ENCODE data around the gene CRYGN.

Gene CRYGN

GRCh38 chr7:151409667-151410404, 30.1 kb downstream of the CRYGN start, which contains the start of gene WDR86:
Gene WDR86, minus strand, starts transcription at chr7:151410038. Its CDS starts 449 bp downstream, at chr7:151409589.
- H3K27ac ChIP-seq (ENCODE audit: low read depth, low read length): peak within 1 kb of the TSS; percentile 6
- peak within 1 kb of the TSS in 4 of 5 donors; percentile 30 to 78 (median 46) for H3K9ac ChIP-seq (ENCODE audit: low read length in 5 of 5)
- H3K4me1 ChIP-seq (ENCODE audit: control insufficient read depth in 5 of 5, insufficient read depth in 5 of 5, low read length in 5 of 5): peaks cover 0 to 36% (median 25%) of the 10 kb centered on the region in 5 donors
- peak within 1 kb of the TSS; percentile 48 to 71 (median 61) for H3K4me3 ChIP-seq (ENCODE audit: low read depth in 1 of 5, low read length in 5 of 5)
- no peaks in the 10 kb centered on the region for H3K36me3 ChIP-seq (ENCODE audit: control insufficient read depth in 5 of 5, insufficient read depth in 5 of 5, low read length in 5 of 5)
- no peaks in the 10 kb centered on the region for H3K9me3 ChIP-seq (ENCODE audit: control insufficient read depth in 5 of 5, low read length in 5 of 5)
- H3K27me3 ChIP-seq (ENCODE audit: control insufficient read depth in 5 of 5, insufficient read depth in 4 of 5, low read length in 5 of 5): peaks cover 0 to 30% (median 23%) of the 10 kb centered on the region in 5 donors

DNA sequence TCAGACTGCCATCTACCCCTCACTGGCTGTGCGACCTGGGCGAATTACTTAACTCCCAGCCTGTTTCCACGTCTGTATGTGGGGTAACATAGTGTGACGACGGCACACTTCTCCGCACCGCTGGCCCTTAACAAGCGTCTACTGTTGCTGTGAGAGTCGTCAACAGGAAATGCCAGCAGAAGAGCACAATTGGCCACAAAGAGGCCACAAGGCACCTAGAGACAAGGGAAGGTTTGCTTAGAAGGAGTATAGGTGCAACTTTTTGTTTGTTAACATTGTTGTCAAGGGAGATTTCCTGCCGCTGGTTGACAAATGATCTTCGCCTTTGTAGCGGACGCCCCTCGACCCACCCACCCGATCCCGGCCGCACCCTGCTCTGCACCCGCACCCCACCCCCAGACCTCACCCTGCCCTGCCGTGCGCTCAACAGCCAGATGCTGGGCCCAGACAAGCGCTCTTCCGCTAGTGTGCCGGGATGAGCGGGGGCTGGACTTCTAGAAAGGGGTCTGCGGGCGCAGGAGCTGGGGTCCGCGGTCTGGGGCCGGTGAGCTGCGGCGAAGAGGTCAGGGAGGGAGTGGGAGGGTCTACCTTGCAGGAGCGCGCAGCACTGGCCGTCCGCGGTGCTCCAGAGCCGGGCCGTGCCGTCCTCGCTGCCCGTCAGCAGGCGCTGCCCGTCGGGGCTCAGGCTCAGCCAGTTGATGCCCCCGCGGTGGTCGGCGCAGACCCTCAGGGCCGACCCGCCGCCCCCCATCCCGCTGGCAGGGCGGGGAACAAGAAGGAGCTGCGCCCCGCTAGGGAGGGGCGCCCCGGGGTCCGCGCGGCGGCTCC, 30.9 kb downstream of the CRYGN start:
- Histone ChIP-seq H3K36me3 (ENCODE audit: control insufficient read depth in 5 of 5, insufficient read depth in 5 of 5, low read length in 5 of 5) (no peaks in the 10 kb centered on the region), H3K4me3 (ENCODE audit: low read depth in 1 of 5, low read length in 5 of 5) (peak overlapping the region; percentile 48 to 71 (median 61)), H3K27ac (ENCODE audit: low read depth, low read length) (no peak overlapping the region), H3K4me1 (ENCODE audit: control insufficient read depth in 5 of 5, insufficient read depth in 5 of 5, low read length in 5 of 5) (peaks cover 3 to 43% (median 33%) of the 10 kb centered on the region in 5 donors), H3K27me3 (ENCODE audit: control insufficient read depth in 5 of 5, insufficient read depth in 4 of 5, low read length in 5 of 5) (peaks cover 0 to 30% (median 23%) of the 10 kb centered on the region in 5 donors), H3K9me3 (ENCODE audit: control insufficient read depth in 5 of 5, low read length in 5 of 5) (no peaks in the 10 kb centered on the region), H3K9ac (ENCODE audit: low read length in 5 of 5) (peak overlapping the region in 3 of 5 donors; percentile 30 to 78 (median 41))

DNA sequence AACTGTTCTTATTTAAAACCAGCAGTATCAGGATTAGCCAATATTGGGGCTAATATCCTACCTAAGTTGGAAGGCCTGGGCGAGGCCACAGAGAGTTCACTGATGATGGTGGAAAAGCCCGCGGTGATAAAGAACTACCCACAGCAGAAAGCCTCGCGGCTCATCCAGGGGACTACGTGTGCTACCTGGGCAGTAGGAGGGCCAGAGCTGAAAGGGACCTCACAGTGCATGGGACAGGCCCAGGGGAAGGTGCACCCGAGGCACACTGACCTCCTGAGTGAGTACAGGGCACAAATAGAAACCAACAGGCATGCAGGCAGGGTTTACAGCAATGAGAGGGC, 31.5 kb downstream of the CRYGN start:
- Histone ChIP-seq H3K27ac (ENCODE audit: low read depth, low read length) (no peak overlapping the region), H3K36me3 (ENCODE audit: control insufficient read depth in 5 of 5, insufficient read depth in 5 of 5, low read length in 5 of 5) (no peaks in the 10 kb centered on the region), H3K4me3 (ENCODE audit: low read depth in 1 of 5, low read length in 5 of 5) (peak overlapping the region; percentile 1 to 71 (median 61)), H3K4me1 (ENCODE audit: control insufficient read depth in 5 of 5, insufficient read depth in 5 of 5, low read length in 5 of 5) (peaks cover 3 to 49% (median 39%) of the 10 kb centered on the region in 5 donors), H3K27me3 (ENCODE audit: control insufficient read depth in 5 of 5, insufficient read depth in 4 of 5, low read length in 5 of 5) (peaks cover 0 to 30% (median 23%) of the 10 kb centered on the region in 5 donors), H3K9ac (ENCODE audit: low read length in 5 of 5) (peak overlapping the region in 2 of 5 donors; percentile 41 to 78), H3K9me3 (ENCODE audit: control insufficient read depth in 5 of 5, low read length in 5 of 5) (no peaks in the 10 kb centered on the region)

- H3K4me3 ChIP-seq (ENCODE audit: low read depth in 1 of 5, low read length in 5 of 5): no peak overlapping the region
- no peak overlapping the region for H3K9ac ChIP-seq (ENCODE audit: low read length in 5 of 5)
- H3K27ac ChIP-seq (ENCODE audit: low read depth, low read length): no peak overlapping the region
- H3K36me3 ChIP-seq (ENCODE audit: control insufficient read depth in 5 of 5, insufficient read depth in 5 of 5, low read length in 5 of 5): no peaks in the 10 kb centered on the region
- peaks cover 3 to 53% (median 41%) of the 10 kb centered on the region in 5 donors for H3K4me1 ChIP-seq (ENCODE audit: control insufficient read depth in 5 of 5, insufficient read depth in 5 of 5, low read length in 5 of 5)
- no peaks in the 10 kb centered on the region for H3K9me3 ChIP-seq (ENCODE audit: control insufficient read depth in 5 of 5, low read length in 5 of 5)
- H3K27me3 ChIP-seq (ENCODE audit: control insufficient read depth in 5 of 5, insufficient read depth in 4 of 5, low read length in 5 of 5): peaks cover 0 to 30% (median 23%) of the 10 kb centered on the region in 5 donors
These were observed 32.9 kb downstream of the CRYGN start for GRCh38 chr7:151406886-151407583.

DNA sequence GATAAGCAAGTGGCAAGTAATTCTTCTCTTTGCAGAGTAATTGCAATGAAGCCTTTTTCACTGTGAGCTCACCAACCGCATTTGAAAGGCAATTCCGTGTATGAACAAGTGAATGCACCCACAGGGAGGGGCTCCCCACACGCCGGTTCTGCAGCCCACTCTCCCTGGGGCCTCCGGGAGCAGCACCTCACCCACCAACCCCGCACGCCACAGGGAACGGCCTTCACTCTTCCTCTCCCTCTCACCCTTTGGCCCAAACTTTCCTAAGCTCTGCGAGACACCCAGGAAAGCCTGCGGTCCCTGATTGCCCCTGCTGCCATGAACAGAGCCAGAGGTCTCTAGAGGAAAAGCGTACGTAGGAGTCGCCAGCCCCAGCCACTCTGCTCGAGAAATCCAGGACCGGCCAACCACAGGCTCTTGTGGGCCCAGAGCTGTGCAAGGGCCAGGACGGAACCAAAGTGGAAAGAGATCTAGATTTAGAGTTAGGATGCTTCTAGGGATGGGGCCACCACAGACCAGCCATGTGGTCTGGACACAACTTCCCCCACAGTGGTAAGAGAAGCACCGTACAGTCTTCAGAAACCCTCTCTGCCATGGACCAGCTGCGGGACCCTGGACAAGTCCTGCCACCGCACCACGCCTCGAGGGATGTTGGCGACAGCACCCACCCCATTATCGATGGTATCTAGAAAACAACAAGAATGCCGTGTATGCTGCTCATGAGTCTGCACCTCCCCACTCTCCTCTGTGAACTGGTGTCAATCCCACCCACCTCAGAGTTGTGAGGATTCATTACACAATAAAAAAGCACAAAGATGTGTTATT, 33.7 kb downstream of the CRYGN start:
- Histone ChIP-seq H3K27me3 (ENCODE audit: control insufficient read depth in 5 of 5, insufficient read depth in 4 of 5, low read length in 5 of 5) (peaks cover 0 to 27% (median 19%) of the 10 kb centered on the region in 5 donors), H3K9ac (ENCODE audit: low read length in 5 of 5) (no peak overlapping the region), H3K4me1 (ENCODE audit: control insufficient read depth in 5 of 5, insufficient read depth in 5 of 5, low read length in 5 of 5) (peaks cover 3 to 53% (median 41%) of the 10 kb centered on the region in 5 donors), H3K27ac (ENCODE audit: low read depth, low read length) (no peak overlapping the region), H3K9me3 (ENCODE audit: control insufficient read depth in 5 of 5, low read length in 5 of 5) (no peaks in the 10 kb centered on the region), H3K36me3 (ENCODE audit: control insufficient read depth in 5 of 5, insufficient read depth in 5 of 5, low read length in 5 of 5) (no peaks in the 10 kb centered on the region), H3K4me3 (ENCODE audit: low read depth in 1 of 5, low read length in 5 of 5) (no peak overlapping the region)

DNA sequence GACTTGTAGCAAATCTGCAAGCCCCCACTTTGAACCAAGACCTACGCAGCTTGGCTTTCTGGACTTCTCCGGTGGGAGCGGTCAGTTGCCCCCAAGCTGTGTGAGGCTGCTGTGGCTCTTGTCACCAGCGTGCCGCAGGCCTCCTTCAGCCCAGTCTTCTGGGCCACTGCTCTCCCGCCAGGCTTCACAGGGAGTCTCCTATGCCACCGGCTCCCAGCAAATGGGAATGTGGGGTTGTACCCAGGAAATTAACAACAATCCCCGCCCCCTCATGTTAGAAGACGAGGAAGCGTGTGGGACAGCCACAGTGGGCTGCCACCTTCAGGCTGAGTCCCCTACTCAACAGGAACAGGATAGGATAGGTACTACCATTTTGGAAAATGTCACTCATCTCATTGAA, 34.4 kb downstream of the CRYGN start:
- H3K27me3 ChIP-seq (ENCODE audit: control insufficient read depth in 5 of 5, insufficient read depth in 4 of 5, low read length in 5 of 5): peaks cover 0 to 21% (median 16%) of the 10 kb centered on the region in 5 donors
- no peak overlapping the region for H3K9ac ChIP-seq (ENCODE audit: low read length in 5 of 5)
- peaks cover 3 to 50% (median 39%) of the 10 kb centered on the region in 5 donors for H3K4me1 ChIP-seq (ENCODE audit: control insufficient read depth in 5 of 5, insufficient read depth in 5 of 5, low read length in 5 of 5)
- H3K36me3 ChIP-seq (ENCODE audit: control insufficient read depth in 5 of 5, insufficient read depth in 5 of 5, low read length in 5 of 5): no peaks in the 10 kb centered on the region
- H3K4me3 ChIP-seq (ENCODE audit: low read depth in 1 of 5, low read length in 5 of 5): no peak overlapping the region
- H3K9me3 ChIP-seq (ENCODE audit: control insufficient read depth in 5 of 5, low read length in 5 of 5): no peaks in the 10 kb centered on the region
- H3K27ac ChIP-seq (ENCODE audit: low read depth, low read length): no peak overlapping the region

DNA sequence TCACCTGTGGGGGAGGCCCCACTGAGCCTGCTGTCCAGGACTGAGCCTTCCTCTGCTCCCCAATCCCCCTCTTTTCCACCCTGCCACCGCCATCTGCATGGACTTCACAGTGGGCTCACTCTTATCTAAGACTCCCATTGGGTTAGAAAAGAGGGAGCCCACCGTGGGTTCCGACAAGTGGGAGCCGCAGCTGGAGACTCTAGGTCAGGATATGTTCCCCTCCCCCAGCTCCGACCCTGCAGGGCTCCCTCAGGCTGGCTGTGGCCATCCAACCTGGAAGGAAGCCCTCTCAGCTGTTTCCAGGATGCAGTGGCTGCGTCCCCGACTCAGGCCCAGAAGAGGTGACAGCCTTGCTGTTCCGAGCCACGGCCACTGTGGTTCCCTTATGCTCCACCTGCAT, 34.9 kb downstream of the CRYGN start:
- no peaks in the 10 kb centered on the region for H3K9me3 ChIP-seq (ENCODE audit: control insufficient read depth in 5 of 5, low read length in 5 of 5)
- peaks cover 0 to 18% (median 12%) of the 10 kb centered on the region in 5 donors for H3K27me3 ChIP-seq (ENCODE audit: control insufficient read depth in 5 of 5, insufficient read depth in 4 of 5, low read length in 5 of 5)
- H3K27ac ChIP-seq (ENCODE audit: low read depth, low read length): no peak overlapping the region
- no peak overlapping the region for H3K4me3 ChIP-seq (ENCODE audit: low read depth in 1 of 5, low read length in 5 of 5)
- peak overlapping the region in 1 of 5 donors; percentile 22 for H3K9ac ChIP-seq (ENCODE audit: low read length in 5 of 5)
- peaks cover 3 to 45% (median 34%) of the 10 kb centered on the region in 5 donors for H3K4me1 ChIP-seq (ENCODE audit: control insufficient read depth in 5 of 5, insufficient read depth in 5 of 5, low read length in 5 of 5)
- no peaks in the 10 kb centered on the region for H3K36me3 ChIP-seq (ENCODE audit: control insufficient read depth in 5 of 5, insufficient read depth in 5 of 5, low read length in 5 of 5)

- peak overlapping the region; percentile 62 for H3K27ac ChIP-seq (ENCODE audit: low read depth, low read length)
- H3K27me3 ChIP-seq (ENCODE audit: control insufficient read depth in 5 of 5, insufficient read depth in 4 of 5, low read length in 5 of 5): peaks cover 0 to 14% (median 6%) of the 10 kb centered on the region in 5 donors
- peaks cover 3 to 40% (median 32%) of the 10 kb centered on the region in 5 donors for H3K4me1 ChIP-seq (ENCODE audit: control insufficient read depth in 5 of 5, insufficient read depth in 5 of 5, low read length in 5 of 5)
- H3K4me3 ChIP-seq (ENCODE audit: low read depth in 1 of 5, low read length in 5 of 5): no peak overlapping the region
- H3K9ac ChIP-seq (ENCODE audit: low read length in 5 of 5): peak overlapping the region in 1 of 5 donors; percentile 22
- H3K36me3 ChIP-seq (ENCODE audit: control insufficient read depth in 5 of 5, insufficient read depth in 5 of 5, low read length in 5 of 5): no peaks in the 10 kb centered on the region
- H3K9me3 ChIP-seq (ENCODE audit: control insufficient read depth in 5 of 5, low read length in 5 of 5): no peaks in the 10 kb centered on the region
These were observed 35.5 kb downstream of the CRYGN start for GRCh38 chr7:151404216-151405011.
